ENCODE measurements around the gene FH.

Gene FH

GRCh38 chr1:241519308-241520079, at the start of gene FH:
FH (minus strand) TSS chr1:241519755; CDS start chr1:241519722, 33 bp downstream.
- peak; percentile 92 for DNase-seq

- no peak for DNase-seq
Measured at GRCh38 chr1:241560849-241561187, 41.3 kb upstream of the FH start.

- no peak for DNase-seq
Measured at GRCh38 chr1:241560146-241560848, 40.7 kb upstream of the FH start.

GRCh38 chr1:241557551-241558193, 38.1 kb upstream of the FH start:
- no peak for DNase-seq

GRCh38 chr1:241557031-241557430, 37.5 kb upstream of the FH start:
- DNase-seq, result no peak

GRCh38 chr1:241555526-241555925, 36.0 kb upstream of the FH start:
- no peak for DNase-seq

- no peak for DNase-seq
Measured at GRCh38 chr1:241553886-241554592, 34.5 kb upstream of the FH start.

- DNase-seq, result peak; percentile 65
Measured at GRCh38 chr1:241551759-241552638, 32.4 kb upstream of the FH start.

- no peak for DNase-seq
Measured at GRCh38 chr1:241550318-241550717, 30.8 kb upstream of the FH start.

- DNase-seq, result no peak
Measured at GRCh38 chr1:241548008-241548407, 28.5 kb upstream of the FH start.

- DNase-seq, result no peak
Measured at GRCh38 chr1:241542199-241542907, 22.8 kb upstream of the FH start.

- DNase-seq, result no peak
Measured at GRCh38 chr1:241536969-241537368, 17.4 kb upstream of the FH start.

- no peak for DNase-seq
Measured at GRCh38 chr1:241536304-241536703, 16.7 kb upstream of the FH start.

GRCh38 chr1:241533326-241534115, 14.0 kb upstream of the FH start:
- DNase-seq, result no peak

GRCh38 chr1:241532864-241533263, 13.3 kb upstream of the FH start:
- no peak for DNase-seq

GRCh38 chr1:241532162-241532531, 12.6 kb upstream of the FH start, which contains the start of gene KMO:
KMO (plus strand) TSS chr1:241532378; CDS start chr1:241532445, 67 bp downstream.
- DNase-seq, result no peak

GRCh38 chr1:241531195-241532161, 11.9 kb upstream of the FH start:
- DNase-seq, result no peak

GRCh38 chr1:241527146-241527545, 7.6 kb upstream of the FH start:
- no peak for DNase-seq

GRCh38 chr1:241525026-241525425, 5.5 kb upstream of the FH start:
- no peak for DNase-seq

GRCh38 chr1:241521718-241522117, 2.2 kb upstream of the FH start:
- no peak for DNase-seq
